Neural cell (in vitro differentiated cells): ENCODE measurements around the gene SLC41A3. TPM values are rescaled to one million over a fixed set of nuclear protein-coding genes. Genes with fewer than 3 reads are reported as not detected.

Experiments
- H2AFZ ChIP-seq: fragments of 200-600, 300-800 bp; sonication (generic), shearing (Covaris generic); 2 replicates; pipeline ENCODE4 v1.6.0; 2014; ENCODE audit warnings: low read depth, mild to moderate bottlenecking, antibody characterized with exemption, low read length, moderate library complexity
- H3F3A ChIP-seq: fragments of 200-600 bp; shearing (Covaris generic); 2 replicates; pipeline ENCODE4 v1.6.1; 2016; ENCODE audit warnings: mild to moderate bottlenecking, moderate library complexity, mixed read lengths, antibody characterized with exemption, low read length; ENCODE audit not compliant: insufficient read depth, poor library complexity, severe bottlenecking
- H3K27ac ChIP-seq: fragments of 200-600, 300-800 bp; sonication (generic), shearing (Covaris generic); 2 replicates; pipeline ENCODE4 v1.5.1; 2014; ENCODE audit warnings: mild to moderate bottlenecking, low read length, moderate library complexity
- H3K27me3 ChIP-seq: fragments of 300-800, 200-600 bp; sonication (generic), shearing (Covaris generic); 2 replicates; pipeline ENCODE4 v1.6.0; 2014; ENCODE audit warnings: mild to moderate bottlenecking, low read depth, low read length, moderate library complexity; ENCODE audit not compliant: insufficient read depth
- H3K36me3 ChIP-seq: fragments of 300-800, 200-600 bp; sonication (generic), shearing (Covaris generic); 2 replicates; pipeline ENCODE4 v1.5.1; 2014; ENCODE audit warnings: mild to moderate bottlenecking, antibody characterized with exemption, low read length, moderate library complexity; ENCODE audit not compliant: insufficient read depth
- H3K4me2 ChIP-seq: fragments of 300-800, 200-600 bp; sonication (generic), shearing (Covaris generic); 2 replicates; pipeline ENCODE4 v1.6.0; 2014; ENCODE audit warnings: mild to moderate bottlenecking, low read length
- H3K4me3 ChIP-seq: fragments of 300-800, 200-600 bp; sonication (generic), shearing (Covaris generic); 2 replicates; pipeline ENCODE4 v1.5.1; 2014; ENCODE audit warnings: mild to moderate bottlenecking, low read length, moderate library complexity
- H3K79me2 ChIP-seq: fragments of 200-600 bp; shearing (Covaris generic); replicated peaks from 2 replicates; pipeline ENCODE4 v1.6.0; 2014; ENCODE audit warnings: mild to moderate bottlenecking, low read length, moderate library complexity; ENCODE audit not compliant: insufficient read depth
- H3K9ac ChIP-seq: fragments of 300-800, 200-600 bp; sonication (generic), shearing (Covaris generic); 2 replicates; pipeline ENCODE4 v1.6.1; 2016; ENCODE audit warnings: mild to moderate bottlenecking, low read length, mixed read lengths
- H3K9me2 ChIP-seq: fragments of 200-600 bp; shearing (Covaris generic); 2 replicates; pipeline ENCODE4 v1.6.1; 2016; ENCODE audit warnings: mild to moderate bottlenecking, low read length, mixed read lengths; ENCODE audit not compliant: insufficient read depth
- H3K9me3 ChIP-seq: fragments of 200-600, 300-800 bp; sonication (generic), shearing (Covaris generic); 2 replicates; pipeline ENCODE4 v1.6.1; 2016; ENCODE audit warnings: mild to moderate bottlenecking, mixed run types, low read length, moderate library complexity, mixed read lengths
- H4K20me1 ChIP-seq: fragments of 200-600 bp; shearing (Covaris generic); 2 replicates; pipeline ENCODE4 v1.6.1; 2016; ENCODE audit warnings: mild to moderate bottlenecking, mixed run types; ENCODE audit not compliant: insufficient read depth
- EP300 ChIP-seq: fragments of 450-650 bp; conservative IDR thresholded peaks from 2 replicates; pipeline ENCODE4 v1.6.1; 2014; ENCODE audit warnings: antibody characterized with exemption, mild to moderate bottlenecking, moderate library complexity; ENCODE audit not compliant: poor library complexity, severe bottlenecking
- EZH2 ChIP-seq: fragments of 200-600, 300-800 bp; shearing (Covaris generic), sonication (generic); IDR thresholded peaks from 2 replicates; pipeline ENCODE4 v1.6.1; 2014; ENCODE audit warnings: antibody characterized with exemption, low read length, borderline replicate concordance, mild to moderate bottlenecking; ENCODE audit not compliant: insufficient read depth, poor library complexity, severe bottlenecking
- MXI1 ChIP-seq: fragments of 450-650 bp; conservative IDR thresholded peaks from 2 replicates; pipeline ENCODE4 v1.6.1; 2014; ENCODE audit warnings: antibody characterized with exemption, mild to moderate bottlenecking; ENCODE audit not compliant: poor library complexity, severe bottlenecking
- POLR2AphosphoS5 ChIP-seq: IDR thresholded peaks from 2 replicates; pipeline ENCODE4 v1.6.1; 2012
- RAD21 ChIP-seq: fragments of 450-650 bp; conservative IDR thresholded peaks from 2 replicates; pipeline ENCODE4 v1.6.1; 2014; ENCODE audit warnings: antibody characterized with exemption, mild to moderate bottlenecking, moderate library complexity
- SMC3 ChIP-seq: fragments of 450-650 bp; conservative IDR thresholded peaks from 2 replicates; pipeline ENCODE4 v1.6.1; 2014; ENCODE audit warnings: antibody characterized with exemption, mild to moderate bottlenecking, moderate library complexity; ENCODE audit not compliant: poor library complexity
- TAF1 ChIP-seq: IDR thresholded peaks from 2 replicates; pipeline ENCODE4 v1.6.1; 2012; ENCODE audit warnings: low read depth
- polyA plus RNA-seq: library from polyadenylated mRNA; depleted of rRNA; stranded (reverse); fragments of >200 nt; gene quantifications from 2 replicates; pipeline ENCODE4 v1.2.3, GENCODE V29; 2014
- TF ChIP-seq, protein P1 (sequence below): fragments of 450-650 bp; IDR thresholded peaks from 2 replicates; pipeline ENCODE4 v1.5.1; 2014; ENCODE audit warnings: antibody characterized with exemption, mild to moderate bottlenecking, moderate library complexity; ENCODE audit not compliant: poor library complexity, severe bottlenecking
- TF ChIP-seq, protein P2 (sequence below): IDR thresholded peaks from 2 replicates; pipeline ENCODE4 v1.6.1; 2012; ENCODE audit warnings: borderline replicate concordance

Gene SLC41A3
- polyA plus RNA-seq, 1 donor from 2014 or later: 80.0 TPM

DNA sequence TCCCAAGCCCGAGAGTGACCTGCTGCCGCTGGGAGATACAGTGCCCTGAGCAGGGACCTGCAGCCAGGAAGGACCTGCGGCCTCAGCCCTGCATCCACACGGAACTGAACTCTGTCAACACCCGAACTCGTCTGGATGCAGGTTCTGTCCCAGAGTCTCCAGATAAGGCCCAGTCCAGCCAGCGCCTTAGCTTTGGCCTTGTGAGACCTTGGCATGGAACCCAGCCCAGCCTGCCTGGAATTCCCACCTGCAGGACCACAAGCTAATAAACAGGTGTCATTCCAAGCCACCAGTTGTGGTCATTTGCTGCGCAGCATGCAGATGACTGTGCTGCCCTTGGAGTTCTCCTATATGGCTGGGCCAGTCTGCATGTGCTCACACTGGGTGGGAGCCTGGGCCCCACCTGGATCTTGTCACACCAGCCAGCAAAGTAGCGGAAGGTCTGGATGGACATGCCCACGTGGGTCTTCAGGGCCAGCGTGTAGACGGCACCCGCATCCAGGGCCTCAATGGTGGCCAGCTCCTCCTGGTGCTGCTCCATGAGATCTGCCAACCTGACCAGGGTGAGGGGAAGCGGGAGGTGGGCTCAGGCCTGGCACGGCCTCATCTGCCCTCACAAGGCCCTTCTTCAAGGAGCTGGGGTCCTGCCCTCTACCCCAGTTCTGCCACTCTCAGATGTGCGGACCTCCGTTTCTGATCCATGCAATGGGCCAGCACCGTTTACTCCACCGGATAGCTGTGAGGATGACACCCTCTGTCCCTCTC, 47.2 kb upstream of the SLC41A3 start:
- H3K36me3 ChIP-seq: no peaks in the 10 kb centered on the region

DNA sequence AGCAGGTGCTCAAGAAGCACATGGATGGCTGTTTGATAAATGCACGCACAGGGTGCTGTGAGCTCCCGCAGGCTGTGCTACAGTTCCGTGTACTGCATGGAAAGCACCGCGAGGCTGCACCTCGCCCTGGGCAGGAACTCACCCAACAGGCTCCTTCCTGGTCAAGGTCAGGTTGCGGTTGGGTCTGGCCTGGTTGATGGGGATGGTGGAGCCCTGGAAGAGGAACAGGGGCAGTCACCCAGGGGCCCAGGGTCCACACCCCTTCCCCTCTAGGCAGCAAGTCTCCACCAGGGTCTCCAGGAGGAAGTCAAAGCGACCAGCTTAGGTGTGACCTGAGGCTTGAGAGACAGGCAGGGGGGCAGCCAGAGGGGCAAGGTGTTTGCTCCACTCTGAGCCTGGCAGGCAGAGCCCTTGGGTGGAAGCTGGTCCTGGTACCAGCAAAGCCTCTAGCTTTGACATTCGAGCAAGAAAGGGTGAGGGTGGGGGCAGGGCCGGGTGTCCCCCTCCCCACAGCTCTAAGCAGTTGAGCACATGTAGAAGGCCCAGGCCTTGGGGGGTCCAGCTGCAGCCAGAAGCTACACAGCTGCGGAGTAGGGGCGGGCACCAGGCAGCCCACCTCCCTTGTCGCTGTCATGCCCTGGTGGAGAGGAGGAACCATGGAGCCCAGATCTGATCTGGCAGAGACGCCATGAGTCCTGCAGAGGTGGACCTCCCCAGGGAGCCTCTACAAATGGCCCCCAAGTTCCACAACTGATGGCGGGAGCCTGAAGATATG, 46.3 kb upstream of the SLC41A3 start:
- Histone ChIP-seq H3F3A (no peaks in the 10 kb centered on the region), H3K27me3 (no peaks in the 10 kb centered on the region), H3K36me3 (no peaks in the 10 kb centered on the region), H3K9me2 (no peaks in the 10 kb centered on the region), H3K4me2 (no peak overlapping the region), H3K4me3 (no peak overlapping the region), H3K9ac (no peak overlapping the region), H3K79me2 (no peaks in the 10 kb centered on the region), H3K9me3 (no peaks in the 10 kb centered on the region), H4K20me1 (no peaks in the 10 kb centered on the region), H2AFZ (no peak overlapping the region), H3K27ac (no peak overlapping the region)
- TF ChIP-seq POLR2AphosphoS5 (no peak), RAD21 (no peak), TAF1 (no peak), EZH2 (no peak), MXI1 (no peak), SMC3 (no peak)
- TF ChIP-seq, protein P1, sequence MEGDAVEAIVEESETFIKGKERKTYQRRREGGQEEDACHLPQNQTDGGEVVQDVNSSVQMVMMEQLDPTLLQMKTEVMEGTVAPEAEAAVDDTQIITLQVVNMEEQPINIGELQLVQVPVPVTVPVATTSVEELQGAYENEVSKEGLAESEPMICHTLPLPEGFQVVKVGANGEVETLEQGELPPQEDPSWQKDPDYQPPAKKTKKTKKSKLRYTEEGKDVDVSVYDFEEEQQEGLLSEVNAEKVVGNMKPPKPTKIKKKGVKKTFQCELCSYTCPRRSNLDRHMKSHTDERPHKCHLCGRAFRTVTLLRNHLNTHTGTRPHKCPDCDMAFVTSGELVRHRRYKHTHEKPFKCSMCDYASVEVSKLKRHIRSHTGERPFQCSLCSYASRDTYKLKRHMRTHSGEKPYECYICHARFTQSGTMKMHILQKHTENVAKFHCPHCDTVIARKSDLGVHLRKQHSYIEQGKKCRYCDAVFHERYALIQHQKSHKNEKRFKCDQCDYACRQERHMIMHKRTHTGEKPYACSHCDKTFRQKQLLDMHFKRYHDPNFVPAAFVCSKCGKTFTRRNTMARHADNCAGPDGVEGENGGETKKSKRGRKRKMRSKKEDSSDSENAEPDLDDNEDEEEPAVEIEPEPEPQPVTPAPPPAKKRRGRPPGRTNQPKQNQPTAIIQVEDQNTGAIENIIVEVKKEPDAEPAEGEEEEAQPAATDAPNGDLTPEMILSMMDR: no peak
- TF ChIP-seq, protein P2, sequence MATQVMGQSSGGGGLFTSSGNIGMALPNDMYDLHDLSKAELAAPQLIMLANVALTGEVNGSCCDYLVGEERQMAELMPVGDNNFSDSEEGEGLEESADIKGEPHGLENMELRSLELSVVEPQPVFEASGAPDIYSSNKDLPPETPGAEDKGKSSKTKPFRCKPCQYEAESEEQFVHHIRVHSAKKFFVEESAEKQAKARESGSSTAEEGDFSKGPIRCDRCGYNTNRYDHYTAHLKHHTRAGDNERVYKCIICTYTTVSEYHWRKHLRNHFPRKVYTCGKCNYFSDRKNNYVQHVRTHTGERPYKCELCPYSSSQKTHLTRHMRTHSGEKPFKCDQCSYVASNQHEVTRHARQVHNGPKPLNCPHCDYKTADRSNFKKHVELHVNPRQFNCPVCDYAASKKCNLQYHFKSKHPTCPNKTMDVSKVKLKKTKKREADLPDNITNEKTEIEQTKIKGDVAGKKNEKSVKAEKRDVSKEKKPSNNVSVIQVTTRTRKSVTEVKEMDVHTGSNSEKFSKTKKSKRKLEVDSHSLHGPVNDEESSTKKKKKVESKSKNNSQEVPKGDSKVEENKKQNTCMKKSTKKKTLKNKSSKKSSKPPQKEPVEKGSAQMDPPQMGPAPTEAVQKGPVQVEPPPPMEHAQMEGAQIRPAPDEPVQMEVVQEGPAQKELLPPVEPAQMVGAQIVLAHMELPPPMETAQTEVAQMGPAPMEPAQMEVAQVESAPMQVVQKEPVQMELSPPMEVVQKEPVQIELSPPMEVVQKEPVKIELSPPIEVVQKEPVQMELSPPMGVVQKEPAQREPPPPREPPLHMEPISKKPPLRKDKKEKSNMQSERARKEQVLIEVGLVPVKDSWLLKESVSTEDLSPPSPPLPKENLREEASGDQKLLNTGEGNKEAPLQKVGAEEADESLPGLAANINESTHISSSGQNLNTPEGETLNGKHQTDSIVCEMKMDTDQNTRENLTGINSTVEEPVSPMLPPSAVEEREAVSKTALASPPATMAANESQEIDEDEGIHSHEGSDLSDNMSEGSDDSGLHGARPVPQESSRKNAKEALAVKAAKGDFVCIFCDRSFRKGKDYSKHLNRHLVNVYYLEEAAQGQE: no peak

More for the DNA sequence above, 47.2 kb upstream of the SLC41A3 start:
- H3K27ac ChIP-seq: no peak overlapping the region
- H3K9me2 ChIP-seq: no peaks in the 10 kb centered on the region
- no peak overlapping the region for H3K9ac ChIP-seq
- no peaks in the 10 kb centered on the region for H3K27me3 ChIP-seq
- H3K9me3 ChIP-seq: no peaks in the 10 kb centered on the region
- H3K79me2 ChIP-seq: no peaks in the 10 kb centered on the region
- no peaks in the 10 kb centered on the region for H4K20me1 ChIP-seq
- no peak overlapping the region for H3K4me2 ChIP-seq
- TF ChIP-seq EP300: no peak
- TF ChIP-seq EZH2: no peak
- no peak for TF ChIP-seq POLR2AphosphoS5
- TF ChIP-seq SMC3: no peak
- no peak for TF ChIP-seq MXI1
- no peak for TF ChIP-seq TAF1
- TF ChIP-seq, protein P2: no peak
- TF ChIP-seq, protein P1: no peak
- no peak for TF ChIP-seq RAD21
- no peak overlapping the region for H2AFZ ChIP-seq
- H3F3A ChIP-seq: no peaks in the 10 kb centered on the region
- no peak overlapping the region for H3K4me3 ChIP-seq
